GM18867 (cell line): ENCODE results near the gene NPAS3.
A peak's percentile ranks its signal among the peaks of the same experiment; 100 is the strongest.

Source experiments
- ATAC-seq: cut with Tn5 transposase; IDR thresholded peaks from one replicate; pipeline ENCODE4 v1.9.1; 2021; ENCODE audit warnings: mild to moderate bottlenecking, moderate library complexity; ENCODE audit not compliant: unreplicated experiment

NPAS3 gene

DNA sequence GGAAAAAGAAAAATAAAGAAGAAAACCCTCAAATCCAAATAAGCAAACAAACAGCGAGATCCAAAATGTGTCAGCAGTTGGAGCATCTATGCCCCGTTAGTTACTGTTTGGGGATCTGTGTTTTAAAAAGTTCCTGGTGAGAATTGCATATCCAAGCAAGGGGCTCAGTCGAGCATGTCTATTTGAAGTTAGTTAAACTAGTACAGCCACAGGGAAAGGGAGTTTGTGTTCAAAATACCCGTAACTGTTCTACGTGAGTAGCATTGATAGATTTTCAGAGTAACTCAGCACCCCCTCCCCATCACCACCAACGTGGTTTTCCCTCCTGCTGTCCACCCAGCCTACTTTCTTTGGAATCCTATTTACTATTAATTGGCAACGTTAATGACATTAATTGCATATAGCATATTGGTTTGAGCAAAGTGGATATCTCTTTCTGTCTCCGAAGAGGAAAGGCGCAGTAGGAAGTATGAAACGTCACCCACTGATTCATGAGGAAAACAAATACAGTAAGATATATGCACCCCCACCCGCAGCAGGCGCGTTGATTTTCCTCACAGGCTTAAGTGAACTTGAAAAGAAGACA is 1.5 kb downstream of the NPAS3 start:
- ATAC-seq = no peak

- no peak for ATAC-seq
Observed at GRCh38 chr14:32940711-32941667, 2.3 kb downstream of the NPAS3 start.

DNA sequence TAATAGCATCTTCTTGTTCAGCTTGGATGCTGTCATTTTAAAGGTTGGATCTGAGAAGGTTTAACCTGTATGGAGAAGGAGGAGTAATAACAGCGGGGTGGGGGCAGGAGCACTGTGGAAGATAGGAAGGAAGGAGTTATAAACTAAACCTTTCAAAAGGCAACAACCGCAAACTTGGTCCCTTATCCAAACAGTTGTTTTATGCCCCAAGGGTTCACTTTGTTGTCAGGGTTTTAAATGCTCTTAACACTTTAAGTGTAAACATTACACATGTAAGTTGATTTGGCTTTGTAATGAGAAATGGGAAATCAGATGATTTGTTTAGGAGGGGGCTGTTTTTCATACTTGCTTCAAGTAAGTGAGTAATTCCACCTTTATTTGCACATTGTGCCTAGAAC is 3.0 kb downstream of the NPAS3 start:
- no peak for ATAC-seq

- ATAC-seq = no peak
Observed at GRCh38 chr14:32947081-32947480, 8.4 kb downstream of the NPAS3 start.

DNA sequence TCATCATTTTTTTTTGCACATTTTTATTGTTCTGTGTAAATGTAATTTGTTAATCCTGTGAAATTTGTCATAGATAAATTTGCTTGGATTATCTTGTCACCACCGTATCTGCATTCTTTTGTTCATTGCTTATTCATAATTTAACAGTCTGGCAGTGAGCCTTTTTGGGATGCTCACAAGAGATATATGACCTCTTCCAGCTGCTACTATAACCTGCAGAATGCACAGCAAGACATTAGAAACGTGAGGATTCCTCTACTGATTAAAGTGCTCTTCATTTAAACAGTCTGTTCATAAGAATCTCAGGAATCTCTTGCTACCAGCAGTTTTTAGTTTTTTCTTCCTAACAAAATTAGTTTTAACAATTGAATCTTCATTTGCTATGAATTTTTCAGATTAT is 9.1 kb downstream of the NPAS3 start:
- ATAC-seq = no peak

- no peak for ATAC-seq
Observed at GRCh38 chr14:32950584-32950983, 11.9 kb downstream of the NPAS3 start.

- ATAC-seq = no peak
Observed at GRCh38 chr14:32967421-32967820, 28.7 kb downstream of the NPAS3 start.

- no peak for ATAC-seq
Observed at GRCh38 chr14:32968972-32969544, 30.4 kb downstream of the NPAS3 start.

GRCh38 chr14:32977913-32978312 is 39.2 kb downstream of the NPAS3 start:
- peak; percentile 57 for ATAC-seq

- peak; percentile 48 for ATAC-seq
Observed at GRCh38 chr14:32978691-32979255, 40.1 kb downstream of the NPAS3 start.

DNA sequence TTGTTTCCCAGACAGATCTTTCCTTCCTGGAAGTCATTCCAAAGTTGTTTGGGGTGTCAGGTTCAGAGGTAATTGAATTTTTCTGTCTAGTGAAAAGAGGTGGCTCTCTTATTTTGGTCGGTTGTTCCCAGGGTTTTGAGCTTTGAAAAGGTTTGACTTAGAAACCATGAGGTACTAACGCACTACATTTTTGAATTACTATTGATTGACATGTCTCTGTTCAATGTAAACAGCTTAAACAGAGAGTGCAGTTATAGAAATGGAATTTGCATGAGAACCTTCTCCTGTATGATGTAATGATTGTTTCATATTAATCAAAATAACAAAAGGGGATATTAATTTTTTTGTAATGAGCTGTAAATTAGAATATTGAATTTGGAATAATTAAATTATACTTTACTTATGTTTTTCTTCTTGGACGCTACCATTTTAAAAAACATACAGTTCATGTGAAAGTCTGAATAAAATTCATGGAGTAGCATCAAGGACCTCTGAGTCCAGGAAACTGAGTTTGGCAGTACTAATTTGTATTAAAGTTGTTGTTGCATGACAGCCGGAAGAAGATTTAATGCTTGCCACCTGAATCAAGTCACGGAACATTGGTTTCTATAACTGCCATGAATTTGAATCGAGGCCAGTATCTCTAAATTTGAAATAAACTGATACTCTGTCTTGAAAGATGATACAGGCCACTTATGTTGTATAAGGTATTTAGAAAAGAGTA is 41.7 kb downstream of the NPAS3 start:
- ATAC-seq = no peak

DNA sequence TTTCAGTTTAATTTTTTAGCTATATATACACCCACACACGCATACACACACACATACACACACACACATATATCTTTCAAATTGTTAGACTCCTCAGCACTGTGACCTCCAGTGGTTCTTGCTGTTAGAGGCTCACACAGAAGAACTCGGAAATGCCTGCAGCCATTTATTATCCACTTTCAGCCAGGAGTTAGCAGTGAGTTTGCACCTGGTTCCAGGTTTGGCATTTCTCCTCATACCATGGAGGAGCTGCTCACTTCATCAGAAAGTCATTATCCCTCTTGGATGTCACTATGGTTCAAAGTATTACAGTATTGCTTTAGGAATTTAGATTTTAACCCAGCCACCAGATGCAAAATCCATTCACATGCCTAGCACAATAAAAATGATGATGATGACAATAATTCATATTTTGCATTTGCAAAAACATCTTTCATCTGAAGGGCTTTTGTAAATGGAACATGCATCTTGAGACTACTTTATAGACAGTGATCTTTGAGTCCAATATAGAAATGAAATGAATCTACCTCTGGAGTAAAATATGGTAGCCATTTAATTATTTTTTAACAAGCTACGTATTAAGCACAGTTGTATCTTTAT is 42.3 kb downstream of the NPAS3 start:
- ATAC-seq = no peak

DNA sequence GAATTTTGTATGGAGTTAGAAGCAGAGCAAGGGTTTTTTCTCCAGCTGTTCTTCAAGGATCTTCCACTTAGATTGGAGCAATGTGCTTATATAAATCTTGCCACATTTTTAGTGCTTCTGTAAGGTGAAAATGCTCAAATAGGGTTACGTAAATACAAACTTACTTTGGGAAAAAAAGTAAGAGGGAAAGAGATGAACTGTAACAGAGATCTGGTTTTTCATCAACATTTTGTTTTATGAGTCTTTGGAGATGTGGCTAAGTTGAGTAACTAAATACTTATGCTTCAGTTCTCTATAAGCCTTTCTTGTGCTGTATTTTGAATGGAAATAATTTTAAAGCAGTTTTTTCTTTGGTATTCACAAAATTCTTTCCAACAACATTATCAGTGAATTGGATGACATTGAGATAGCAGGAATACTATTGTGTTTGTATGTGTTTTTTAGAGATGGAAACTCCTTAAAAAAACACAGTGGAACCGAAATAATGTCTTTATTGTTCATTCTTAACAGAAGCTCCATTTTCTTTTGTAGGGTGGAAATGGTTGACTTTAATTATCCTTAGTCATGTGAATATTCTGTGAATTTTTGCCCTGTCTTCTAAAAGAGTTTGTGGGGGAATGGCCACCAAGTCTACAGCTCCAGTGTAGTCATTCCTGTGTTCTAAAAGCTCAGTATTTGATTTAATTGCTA is 45.7 kb downstream of the NPAS3 start:
- no peak for ATAC-seq

- ATAC-seq = no peak
Observed at GRCh38 chr14:32985866-32986265, 47.2 kb downstream of the NPAS3 start.

GRCh38 chr14:32986791-32987540 is 48.3 kb downstream of the NPAS3 start:
- ATAC-seq = no peak

DNA sequence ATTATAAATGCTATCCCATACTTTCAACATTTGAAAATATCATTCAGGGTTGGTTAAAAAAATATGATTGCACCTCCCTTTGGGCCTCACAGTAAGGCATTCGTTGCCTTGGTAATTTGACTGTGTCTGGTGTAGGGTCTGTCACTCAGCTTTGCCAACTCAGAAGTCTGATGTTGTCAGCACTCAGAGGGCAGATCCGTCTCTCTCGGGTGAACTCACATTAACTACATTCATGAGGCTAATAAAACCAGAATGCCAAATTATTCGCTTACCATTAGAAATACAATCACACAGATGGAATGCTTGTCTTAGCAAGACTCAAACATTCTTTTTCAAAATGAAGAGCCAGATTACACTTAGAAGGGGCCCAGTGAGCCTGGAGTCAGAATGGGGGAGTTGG is 53.0 kb downstream of the NPAS3 start:
- no peak for ATAC-seq

DNA sequence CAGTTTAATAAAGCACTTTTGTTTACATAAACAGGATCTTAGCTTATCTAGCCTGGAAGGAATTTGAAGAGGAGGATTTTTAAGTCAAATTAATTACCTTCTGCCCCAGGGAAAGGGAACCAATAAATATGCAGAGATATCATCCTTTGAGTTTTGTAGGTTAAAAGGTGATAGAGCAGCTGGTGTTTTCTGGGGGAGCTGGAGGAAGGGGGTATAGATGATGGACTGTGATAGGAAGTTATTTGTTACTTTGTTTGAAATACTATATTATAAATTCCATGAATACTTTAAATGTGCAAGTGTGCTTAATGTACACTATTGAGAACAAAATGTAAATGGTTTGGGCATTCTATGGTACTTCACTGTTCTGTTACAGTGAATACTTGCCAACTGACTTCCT is 55.2 kb downstream of the NPAS3 start:
- ATAC-seq = no peak

GRCh38 chr14:32996343-32996742 is 57.7 kb downstream of the NPAS3 start:
- no peak for ATAC-seq

- no peak for ATAC-seq
Observed at GRCh38 chr14:32998433-32998832, 59.8 kb downstream of the NPAS3 start.
